HT1080 (cell line): ENCODE measurements around the gene RPL10. TPM values are rescaled to one million over a fixed set of nuclear protein-coding genes. Genes with fewer than 3 reads are reported as not detected.

ENCODE experiments used
- DNase-seq: peaks from one replicate; pipeline ENCODE4 v3.0.0-alpha.2; 2015; ENCODE audit warnings: low read depth
- polyA plus RNA-seq, 2 experiments: library from polyadenylated mRNA; depleted of rRNA; stranded (reverse); fragments of >200 nt; gene quantifications; 2 replicates each; pipeline ENCODE4 v1.2.3, GENCODE V29; 2015
- total RNA-seq: library from RNA; depleted of rRNA; stranded (reverse); fragments of >200 nt; shearing (Covaris generic); gene quantifications from 2 replicates; pipeline ENCODE4 v1.2.3, GENCODE V29; 2014; rRNA removed

The RPL10 gene
- 3,228 and 3,649 TPM in 2 replicates for total RNA-seq
- 4,497 and 7,008 TPM in 2 replicates for polyA plus RNA-seq (2015; cell fraction: cytosol; rRNA removed)
- 2,544 and 2,652 TPM in 2 replicates for polyA plus RNA-seq (2015; cell fraction: nucleus; rRNA removed)

DNA sequence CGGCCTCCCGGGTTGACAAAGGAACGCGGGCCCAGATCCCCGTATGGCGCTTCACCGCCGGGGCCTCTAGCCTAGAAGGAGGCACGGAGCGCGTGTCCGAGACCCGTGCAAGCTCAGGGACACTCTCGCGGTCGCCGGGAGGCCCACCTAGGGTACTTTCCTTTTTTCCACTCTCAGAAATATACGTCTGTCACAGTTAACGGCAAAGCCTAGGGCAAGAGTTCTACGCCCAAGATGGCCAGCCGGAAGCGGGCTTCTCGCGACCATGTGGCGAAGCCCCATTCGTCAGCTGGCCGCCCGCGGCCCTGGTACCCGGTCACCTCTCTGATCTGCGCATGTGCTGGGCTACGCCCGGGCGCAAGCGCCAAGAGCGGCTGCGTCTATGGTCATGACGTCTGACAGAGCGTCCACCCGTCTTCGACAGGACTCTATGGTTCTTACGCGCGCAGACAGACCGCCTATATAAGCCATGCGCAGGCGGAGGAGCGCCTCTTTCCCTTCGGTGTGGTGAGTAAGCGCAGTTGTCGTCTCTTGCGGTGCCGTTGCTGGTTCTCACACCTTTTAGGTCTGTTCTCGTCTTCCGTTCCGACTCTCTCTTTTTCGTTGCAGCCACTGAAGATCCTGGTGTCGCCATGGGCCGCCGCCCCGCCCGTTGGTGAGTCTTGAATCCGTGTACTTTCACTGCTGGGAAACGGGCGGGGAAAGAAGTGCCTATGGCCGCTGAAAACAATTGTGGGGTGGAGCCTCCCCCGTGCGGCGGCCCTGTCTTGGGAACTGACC is at the start of gene RPL10:
Gene RPL10, plus strand, starts transcription at position 490 of the 780 bp plus-strand sequence. Its CDS starts 143 bp downstream, at position 633.
- DNase-seq = peak; percentile 94

- no peak for DNase-seq
These were observed 49.4 kb upstream of the RPL10 start for GRCh38 chrX:154348646-154349358.

- DNase-seq = peak; percentile 3
These were observed 48.7 kb upstream of the RPL10 start for GRCh38 chrX:154349359-154349935.

DNA sequence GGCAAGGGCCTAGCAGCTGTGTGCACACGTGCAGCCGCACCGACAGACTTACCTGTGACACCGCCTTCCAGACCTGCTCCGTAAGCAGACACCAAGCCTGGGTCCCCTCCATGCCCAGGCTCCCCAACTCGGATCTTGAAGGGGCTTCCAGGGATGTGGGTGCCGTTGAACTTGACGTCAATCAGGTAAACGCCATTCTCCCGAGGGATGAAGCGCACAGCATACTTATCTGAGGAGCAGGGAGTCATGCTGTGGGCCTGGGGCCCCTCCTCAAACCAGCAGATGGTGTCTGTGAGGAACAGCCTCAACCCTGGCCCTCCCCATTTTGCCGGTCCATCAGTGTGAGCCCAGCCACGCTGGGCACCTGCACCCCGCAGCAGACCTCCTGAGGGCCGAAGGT is 48.2 kb upstream of the RPL10 start:
- peak; percentile 0 for DNase-seq

DNA sequence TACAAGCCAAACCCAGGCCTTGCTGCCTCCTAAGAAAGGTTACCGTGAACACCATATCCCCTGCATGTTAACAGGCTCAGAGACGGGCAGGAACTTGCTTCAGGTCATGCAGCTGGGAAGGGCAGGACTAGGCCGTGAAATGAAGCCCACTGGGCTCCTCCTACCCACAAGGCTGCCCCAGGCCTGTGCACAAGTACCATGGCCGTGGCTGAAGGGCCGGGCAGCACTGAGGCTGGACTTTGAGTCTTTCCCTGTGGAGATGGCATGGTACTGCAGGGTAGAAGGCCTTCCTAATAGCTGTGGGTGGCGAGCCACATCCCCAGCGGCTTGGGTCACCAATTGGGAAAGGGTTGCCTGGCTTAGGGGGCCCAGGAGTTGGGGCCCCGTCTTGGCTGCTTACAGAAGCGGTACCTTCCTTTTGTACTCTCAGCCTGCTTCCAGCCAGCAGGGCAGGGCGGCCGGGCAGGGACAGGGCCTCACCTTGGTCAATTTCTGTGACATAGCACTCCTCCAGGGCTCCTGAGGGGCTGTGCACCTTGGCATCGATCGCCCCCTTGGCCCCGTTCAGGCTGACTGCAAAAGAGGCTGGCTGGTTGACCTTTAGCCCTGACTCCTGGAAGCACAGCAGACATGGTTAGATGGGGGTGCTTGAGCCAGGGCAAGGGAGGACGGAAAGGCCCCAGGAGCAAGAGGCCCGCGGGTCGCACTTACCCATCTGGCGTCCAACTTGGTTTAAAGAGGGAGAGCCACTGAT is 47.6 kb upstream of the RPL10 start:
- no peak for DNase-seq

- DNase-seq = no peak
These were observed 46.8 kb upstream of the RPL10 start for GRCh38 chrX:154351183-154352011.

DNA sequence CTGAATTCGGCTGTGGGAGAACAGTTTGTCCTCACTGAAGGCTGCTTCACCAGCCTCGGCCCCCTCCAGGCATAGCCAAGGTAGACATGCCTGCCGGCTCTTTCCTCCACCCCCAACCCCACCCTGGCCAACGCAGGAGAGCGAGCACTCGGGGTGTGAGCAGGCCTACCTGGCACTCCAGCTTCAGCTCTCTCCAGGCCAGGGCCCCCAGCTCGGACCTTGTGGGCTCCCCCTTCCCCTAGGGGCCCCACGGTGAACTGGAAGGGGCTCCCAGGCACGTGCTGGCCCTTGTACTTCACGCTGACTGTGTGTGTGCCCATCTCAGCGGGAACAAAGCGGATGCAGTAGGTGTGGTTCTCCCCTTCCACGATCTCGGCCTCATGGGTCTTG is 46.2 kb upstream of the RPL10 start:
- DNase-seq = no peak

DNA sequence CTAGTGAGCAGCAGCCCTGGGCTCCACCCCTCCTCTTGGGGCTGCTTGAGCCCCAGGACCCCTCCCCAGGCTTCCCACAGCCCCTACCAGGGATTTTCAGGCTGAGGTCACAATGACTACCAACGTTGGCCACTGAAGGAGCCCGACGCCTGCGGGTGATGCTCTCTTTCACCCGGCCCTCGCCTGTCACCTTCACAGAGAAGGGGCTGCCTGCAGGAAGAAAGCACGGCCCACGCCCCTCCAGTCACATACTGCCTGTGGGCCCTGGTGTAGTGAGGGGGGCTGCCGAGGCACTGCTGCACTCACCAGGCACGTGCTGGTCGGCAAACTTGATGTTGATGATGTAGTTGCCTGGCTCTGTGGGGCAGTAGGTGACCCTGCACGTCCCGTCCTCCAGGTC is 45.7 kb upstream of the RPL10 start:
- DNase-seq = no peak

- DNase-seq = no peak
These were observed 44.9 kb upstream of the RPL10 start for GRCh38 chrX:154353172-154353843.

DNA sequence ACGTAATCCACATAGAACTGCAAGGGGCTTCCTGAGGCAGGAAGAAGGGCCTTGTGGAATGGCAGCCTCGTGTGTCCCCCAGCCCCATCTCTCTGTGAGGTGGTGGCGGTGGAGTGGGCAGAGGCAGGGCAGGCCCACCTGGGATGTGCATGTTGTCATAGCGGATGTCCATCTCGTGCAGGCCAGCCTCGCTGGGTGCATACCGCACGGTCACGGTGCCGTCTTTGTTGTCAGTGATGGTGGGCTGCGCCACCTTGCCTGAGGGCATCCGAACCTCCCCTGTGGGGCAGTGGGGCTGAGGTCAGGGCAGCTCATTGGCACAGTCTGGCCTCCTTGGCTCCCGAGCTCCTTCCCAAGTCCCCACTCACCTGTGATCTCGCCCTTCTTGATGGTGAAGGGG is 44.2 kb upstream of the RPL10 start:
- DNase-seq = no peak

GRCh38 chrX:154354516-154354915 is 43.7 kb upstream of the RPL10 start:
- DNase-seq = no peak

GRCh38 chrX:154355094-154355775 is 42.9 kb upstream of the RPL10 start:
- no peak for DNase-seq

DNA sequence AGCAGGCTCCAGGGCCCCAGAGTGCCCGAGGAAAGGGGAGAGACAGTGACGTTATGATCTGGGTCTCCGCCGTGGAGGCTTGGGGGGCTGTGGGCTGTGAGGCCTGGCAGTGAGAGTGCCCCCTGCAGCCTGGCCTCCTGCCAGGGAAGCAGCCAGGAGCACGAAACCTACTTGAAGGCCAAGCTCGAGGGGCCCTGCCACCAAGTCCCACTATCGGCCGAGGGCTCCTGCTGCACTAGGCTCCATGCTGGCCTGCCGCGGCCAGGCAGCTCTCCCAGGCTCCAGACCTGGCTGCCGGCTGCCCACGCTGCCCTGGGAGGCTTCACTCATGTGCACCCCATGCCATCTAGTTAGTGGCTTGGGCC is 42.4 kb upstream of the RPL10 start:
- DNase-seq = no peak

- DNase-seq = no peak
These were observed 41.6 kb upstream of the RPL10 start for GRCh38 chrX:154356596-154356995.

- no peak for DNase-seq
These were observed 41.0 kb upstream of the RPL10 start for GRCh38 chrX:154357205-154357604.

GRCh38 chrX:154358011-154358410 is 40.2 kb upstream of the RPL10 start:
- no peak for DNase-seq

- no peak for DNase-seq
These were observed 39.3 kb upstream of the RPL10 start for GRCh38 chrX:154358829-154359228.

- DNase-seq = no peak
These were observed 38.6 kb upstream of the RPL10 start for GRCh38 chrX:154359362-154360154.
